ENCODE results near the gene WNT4. TPM values are rescaled to one million over a fixed set of nuclear protein-coding genes. Genes with fewer than 3 reads are reported as not detected.

The WNT4 gene
- total RNA-seq, 4 donors from 2014 or later = 0.12 to 0.27 (median 0.27) TPM; not detected in 1

DNA sequence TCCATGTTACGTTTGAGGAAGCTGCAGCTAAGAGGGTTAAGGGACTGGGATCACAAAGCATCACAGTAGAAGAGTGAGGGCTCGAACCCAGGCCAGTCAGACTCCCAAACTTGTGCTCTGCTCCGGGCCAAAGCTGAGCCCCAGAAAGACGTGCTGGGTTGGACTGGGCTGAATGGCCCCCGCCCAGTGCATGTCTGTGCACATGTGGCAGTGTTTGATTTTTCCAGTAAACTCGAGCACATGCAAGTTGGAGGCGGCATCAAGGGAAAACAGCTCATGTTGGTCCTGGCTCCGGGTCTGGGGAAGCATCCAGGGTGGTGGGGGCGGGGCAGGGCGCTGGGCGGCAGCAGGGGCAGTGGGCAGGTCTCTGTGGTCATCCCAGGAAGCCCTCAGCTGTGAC lies 39.8 kb upstream of the WNT4 start:
- H3K4me3 ChIP-seq = no peak overlapping the region
- H3K36me3 ChIP-seq = no peaks in the 10 kb centered on the region
- TF ChIP-seq, protein P1, sequence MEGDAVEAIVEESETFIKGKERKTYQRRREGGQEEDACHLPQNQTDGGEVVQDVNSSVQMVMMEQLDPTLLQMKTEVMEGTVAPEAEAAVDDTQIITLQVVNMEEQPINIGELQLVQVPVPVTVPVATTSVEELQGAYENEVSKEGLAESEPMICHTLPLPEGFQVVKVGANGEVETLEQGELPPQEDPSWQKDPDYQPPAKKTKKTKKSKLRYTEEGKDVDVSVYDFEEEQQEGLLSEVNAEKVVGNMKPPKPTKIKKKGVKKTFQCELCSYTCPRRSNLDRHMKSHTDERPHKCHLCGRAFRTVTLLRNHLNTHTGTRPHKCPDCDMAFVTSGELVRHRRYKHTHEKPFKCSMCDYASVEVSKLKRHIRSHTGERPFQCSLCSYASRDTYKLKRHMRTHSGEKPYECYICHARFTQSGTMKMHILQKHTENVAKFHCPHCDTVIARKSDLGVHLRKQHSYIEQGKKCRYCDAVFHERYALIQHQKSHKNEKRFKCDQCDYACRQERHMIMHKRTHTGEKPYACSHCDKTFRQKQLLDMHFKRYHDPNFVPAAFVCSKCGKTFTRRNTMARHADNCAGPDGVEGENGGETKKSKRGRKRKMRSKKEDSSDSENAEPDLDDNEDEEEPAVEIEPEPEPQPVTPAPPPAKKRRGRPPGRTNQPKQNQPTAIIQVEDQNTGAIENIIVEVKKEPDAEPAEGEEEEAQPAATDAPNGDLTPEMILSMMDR (IDR thresholded peaks at IDR 0.05) = no peak
- no peak for TF ChIP-seq POLR2AphosphoS5 (IDR thresholded peaks at IDR 0.05)
- no peak for TF ChIP-seq EP300 (IDR thresholded peaks at IDR 0.05)
- TF ChIP-seq POLR2A (IDR thresholded peaks at IDR 0.05) = no peak
- H3K9me3 ChIP-seq = no peaks in the 10 kb centered on the region
- no peak overlapping the region for H3K27ac ChIP-seq
- ATAC-seq = no peak
- H3K27me3 ChIP-seq = peaks cover 54% of the 10 kb centered on the region
- no peaks in the 10 kb centered on the region for H3K4me1 ChIP-seq
- 20 to 100% methylated on average over 1 to 2 of the region's 11 CpGs for WGBS, 2 donors (ENCODE audit: low coverage in 1 of 2)

DNA sequence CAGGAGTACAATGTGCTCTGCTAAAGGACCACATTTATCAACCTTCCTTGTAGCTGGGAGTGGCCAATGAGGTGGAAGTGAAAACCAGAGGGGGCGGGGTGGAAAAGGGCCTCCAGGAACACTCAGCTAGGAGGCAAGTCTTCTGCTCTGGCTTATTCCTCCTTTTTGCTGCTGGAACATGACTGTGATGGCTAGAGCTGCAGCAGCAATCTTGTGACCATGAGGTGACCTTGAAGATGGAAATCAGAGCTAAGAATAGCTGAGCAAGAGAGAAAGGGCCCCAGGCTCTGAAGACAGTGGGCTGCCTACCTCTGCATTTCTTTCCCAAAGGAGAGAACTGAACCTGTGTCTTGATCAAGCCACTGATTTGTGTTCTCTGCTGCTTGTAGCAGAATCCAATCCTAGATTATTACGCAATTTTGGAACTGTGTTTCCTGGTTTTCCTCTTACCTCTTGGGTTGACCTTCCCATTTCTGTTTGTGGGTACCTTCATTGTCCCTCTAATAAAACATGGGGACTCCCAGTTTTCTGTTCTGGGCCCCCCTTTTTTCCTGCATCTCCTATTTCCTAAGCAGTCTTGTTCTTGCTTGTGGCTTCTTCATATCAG lies 36.4 kb upstream of the WNT4 start:
- Histone ChIP-seq H3K36me3 (no peaks in the 10 kb centered on the region), H3K4me1 (no peaks in the 10 kb centered on the region), H3K27ac (no peak overlapping the region), H3K27me3 (peaks cover 23% of the 10 kb centered on the region), H3K4me3 (no peak overlapping the region), H3K9me3 (no peaks in the 10 kb centered on the region)
- WGBS, 2 donors (ENCODE audit: low coverage in 1 of 2) = 100% methylated on average over 1 to 2 of the region's 2 CpGs
- no peak for ATAC-seq
- TF ChIP-seq POLR2AphosphoS5 (IDR thresholded peaks at IDR 0.05) (no peak), POLR2A (IDR thresholded peaks at IDR 0.05) (no peak), EP300 (IDR thresholded peaks at IDR 0.05) (no peak)
- TF ChIP-seq, protein P1 (IDR thresholded peaks at IDR 0.05) = no peak

DNA sequence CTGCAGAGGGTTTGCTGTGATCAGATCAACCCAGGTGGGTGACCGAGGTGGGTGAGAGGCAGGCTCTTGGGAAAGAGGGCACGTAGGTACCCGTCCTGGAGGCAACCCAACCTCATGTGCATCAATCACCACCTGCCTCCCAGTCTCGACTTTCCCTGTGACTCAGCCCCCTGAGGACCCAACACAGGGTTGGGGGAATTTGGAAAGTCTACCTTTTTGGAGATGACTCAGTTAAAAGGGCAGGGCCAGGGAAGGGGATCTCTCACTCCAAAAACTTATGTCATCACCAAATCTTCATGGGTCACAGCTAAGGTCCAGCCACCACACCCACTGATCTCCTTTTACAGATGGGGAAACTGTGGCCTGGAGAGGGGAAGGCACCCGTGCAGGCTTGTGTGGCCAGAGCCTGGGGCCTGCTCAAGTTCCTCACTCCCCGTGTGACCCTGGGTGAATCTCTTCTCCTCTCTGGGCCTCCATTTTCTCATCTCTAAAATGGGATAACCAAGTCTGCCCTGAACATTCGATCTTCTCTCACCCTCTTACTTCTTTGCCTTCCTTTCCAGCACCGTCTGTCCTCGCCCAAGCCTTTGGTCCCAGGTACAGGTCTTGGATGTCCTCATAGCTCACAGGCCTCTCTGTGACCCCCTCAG lies 34.6 kb upstream of the WNT4 start:
- no peak for ATAC-seq
- Histone ChIP-seq H3K4me1 (no peaks in the 10 kb centered on the region), H3K36me3 (no peaks in the 10 kb centered on the region), H3K4me3 (no peak overlapping the region), H3K9me3 (no peaks in the 10 kb centered on the region), H3K27me3 (peaks cover 8% of the 10 kb centered on the region), H3K27ac (no peak overlapping the region)
- WGBS, 2 donors (ENCODE audit: low coverage in 1 of 2) = 40 to 90% methylated on average over 5 to 6 of the region's 9 CpGs
- no peak for TF ChIP-seq POLR2A (IDR thresholded peaks at IDR 0.05)
- TF ChIP-seq EP300 (IDR thresholded peaks at IDR 0.05) = no peak
- no peak for TF ChIP-seq POLR2AphosphoS5 (IDR thresholded peaks at IDR 0.05)
- TF ChIP-seq, protein P1 (IDR thresholded peaks at IDR 0.05) = no peak

DNA sequence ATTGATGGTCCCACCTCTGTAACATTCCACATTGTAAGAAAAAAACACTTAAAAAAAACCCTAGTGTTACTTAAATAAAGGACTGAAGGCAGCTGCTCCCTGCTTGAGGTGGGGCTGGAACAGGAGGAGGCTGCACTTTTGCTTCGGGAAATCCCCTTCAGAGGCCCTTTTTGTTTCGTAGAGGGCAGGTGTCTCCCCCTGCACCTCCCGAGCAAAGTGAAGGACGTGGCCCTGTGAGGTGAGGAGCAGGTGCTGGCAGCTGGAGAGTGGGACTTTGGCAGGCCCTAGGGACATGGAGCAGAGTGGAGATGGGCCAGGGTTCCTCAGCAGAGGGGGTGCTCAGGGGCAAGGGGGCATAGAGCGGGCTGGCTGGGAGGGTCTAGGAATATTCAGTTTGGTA lies 33.4 kb upstream of the WNT4 start:
- H3K27ac ChIP-seq = no peak overlapping the region
- no peaks in the 10 kb centered on the region for H3K4me1 ChIP-seq
- no peaks in the 10 kb centered on the region for H3K36me3 ChIP-seq
- TF ChIP-seq EP300 (IDR thresholded peaks at IDR 0.05) = no peak
- TF ChIP-seq, protein P1 (IDR thresholded peaks at IDR 0.05) = no peak
- TF ChIP-seq POLR2AphosphoS5 (IDR thresholded peaks at IDR 0.05) = no peak
- TF ChIP-seq POLR2A (IDR thresholded peaks at IDR 0.05) = no peak
- WGBS, 2 donors (ENCODE audit: low coverage in 1 of 2) = 57% methylated on average over 4 of the region's 5 CpGs; no CpG with 5 or more reads in 1 of the 2 donors
- H3K9me3 ChIP-seq = no peaks in the 10 kb centered on the region
- no peak overlapping the region for H3K4me3 ChIP-seq
- no peaks in the 10 kb centered on the region for H3K27me3 ChIP-seq
- ATAC-seq = no peak

Data from gastroesophageal sphincter (tissue), 4 donors.